Measurements from ENCODE around the gene ASPRV1. TPM values are rescaled to one million over a fixed set of nuclear protein-coding genes. Genes with fewer than 3 reads are reported as not detected.

ASPRV1 gene
- 0.26 and 0.38 TPM in 2 replicates for total RNA-seq

GRCh38 chr2:69961496-69961895 lies at the start of gene ASPRV1:
TSS of gene ASPRV1 (minus strand) at chr2:69961631. CDS start at chr2:69961436, 195 bp downstream.
- no peak for FAIRE-seq

GRCh38 chr2:70010576-70011111 lies 49.2 kb upstream of the ASPRV1 start:
- no peak for DNase-seq (ENCODE audit: low read depth)
- Histone ChIP-seq H3K36me3 (ENCODE audit: control insufficient read depth, insufficient read depth, low read length) (no peaks in the 10 kb centered on the region), H3K4me3 (ENCODE audit: low read depth, low read length) (no peak overlapping the region), H3K27me3 (ENCODE audit: control insufficient read depth, insufficient read depth, low read length) (no peaks in the 10 kb centered on the region)
- TF ChIP-seq, protein P1, sequence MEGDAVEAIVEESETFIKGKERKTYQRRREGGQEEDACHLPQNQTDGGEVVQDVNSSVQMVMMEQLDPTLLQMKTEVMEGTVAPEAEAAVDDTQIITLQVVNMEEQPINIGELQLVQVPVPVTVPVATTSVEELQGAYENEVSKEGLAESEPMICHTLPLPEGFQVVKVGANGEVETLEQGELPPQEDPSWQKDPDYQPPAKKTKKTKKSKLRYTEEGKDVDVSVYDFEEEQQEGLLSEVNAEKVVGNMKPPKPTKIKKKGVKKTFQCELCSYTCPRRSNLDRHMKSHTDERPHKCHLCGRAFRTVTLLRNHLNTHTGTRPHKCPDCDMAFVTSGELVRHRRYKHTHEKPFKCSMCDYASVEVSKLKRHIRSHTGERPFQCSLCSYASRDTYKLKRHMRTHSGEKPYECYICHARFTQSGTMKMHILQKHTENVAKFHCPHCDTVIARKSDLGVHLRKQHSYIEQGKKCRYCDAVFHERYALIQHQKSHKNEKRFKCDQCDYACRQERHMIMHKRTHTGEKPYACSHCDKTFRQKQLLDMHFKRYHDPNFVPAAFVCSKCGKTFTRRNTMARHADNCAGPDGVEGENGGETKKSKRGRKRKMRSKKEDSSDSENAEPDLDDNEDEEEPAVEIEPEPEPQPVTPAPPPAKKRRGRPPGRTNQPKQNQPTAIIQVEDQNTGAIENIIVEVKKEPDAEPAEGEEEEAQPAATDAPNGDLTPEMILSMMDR (IDR thresholded peaks at IDR 0.05; ENCODE audit: insufficient read depth, low read length, severe bottlenecking): no peak
- no peak for FAIRE-seq

More at GRCh38 chr2:69961496-69961895, at the start of gene ASPRV1:
- no peaks in the 10 kb centered on the region for H3K27me3 ChIP-seq (ENCODE audit: control insufficient read depth, insufficient read depth, low read length)
- H3K4me3 ChIP-seq (ENCODE audit: low read depth, low read length): no peak within 1 kb of the TSS
- DNase-seq (ENCODE audit: low read depth): no peak
- no peaks in the 10 kb centered on the region for H3K36me3 ChIP-seq (ENCODE audit: control insufficient read depth, insufficient read depth, low read length)
- TF ChIP-seq, protein P1 (IDR thresholded peaks at IDR 0.05; ENCODE audit: insufficient read depth, low read length, severe bottlenecking): no peak

GRCh38 chr2:70009762-70010575 lies 48.5 kb upstream of the ASPRV1 start:
- FAIRE-seq (no peak), DNase-seq (ENCODE audit: low read depth) (peak; percentile 86)
- TF ChIP-seq, protein P1 (IDR thresholded peaks at IDR 0.05; ENCODE audit: insufficient read depth, low read length, severe bottlenecking): no peak
- Histone ChIP-seq H3K27me3 (ENCODE audit: control insufficient read depth, insufficient read depth, low read length) (no peaks in the 10 kb centered on the region), H3K4me3 (ENCODE audit: low read depth, low read length) (no peak overlapping the region), H3K36me3 (ENCODE audit: control insufficient read depth, insufficient read depth, low read length) (no peaks in the 10 kb centered on the region)

DNA sequence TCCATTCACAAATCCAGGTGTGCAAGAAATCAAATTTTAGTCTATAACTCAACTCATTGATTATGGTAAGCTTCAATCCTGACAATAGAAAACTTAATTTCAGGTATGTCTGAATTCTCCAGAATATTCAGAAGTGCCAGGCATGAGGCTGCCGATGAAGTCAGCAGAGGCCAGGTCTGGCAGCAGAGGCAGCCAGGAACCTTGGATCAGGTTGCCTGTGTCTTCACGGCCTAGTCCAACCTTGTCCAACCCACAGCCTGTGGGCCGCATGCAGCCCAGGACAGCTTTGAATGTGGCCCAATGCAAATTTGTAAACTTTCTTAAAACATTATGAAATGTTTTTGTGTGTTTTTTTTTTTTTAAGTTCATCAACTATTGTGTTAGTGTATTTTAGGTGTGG lies 46.9 kb upstream of the ASPRV1 start:
- FAIRE-seq (no peak), DNase-seq (ENCODE audit: low read depth) (no peak)
- Histone ChIP-seq H3K36me3 (ENCODE audit: control insufficient read depth, insufficient read depth, low read length) (no peaks in the 10 kb centered on the region), H3K27me3 (ENCODE audit: control insufficient read depth, insufficient read depth, low read length) (no peaks in the 10 kb centered on the region), H3K4me3 (ENCODE audit: low read depth, low read length) (no peak overlapping the region)
- TF ChIP-seq, protein P1 (IDR thresholded peaks at IDR 0.05; ENCODE audit: insufficient read depth, low read length, severe bottlenecking): no peak

GRCh38 chr2:70007151-70007550 lies 45.7 kb upstream of the ASPRV1 start:
- DNase-seq (ENCODE audit: low read depth): no peak
- no peak overlapping the region for H3K4me3 ChIP-seq (ENCODE audit: low read depth, low read length)
- no peak for FAIRE-seq
- no peaks in the 10 kb centered on the region for H3K27me3 ChIP-seq (ENCODE audit: control insufficient read depth, insufficient read depth, low read length)
- H3K36me3 ChIP-seq (ENCODE audit: control insufficient read depth, insufficient read depth, low read length): no peaks in the 10 kb centered on the region
- TF ChIP-seq, protein P1 (IDR thresholded peaks at IDR 0.05; ENCODE audit: insufficient read depth, low read length, severe bottlenecking): no peak

Data from bronchial epithelial cell (primary cell).